GM12891 (cell line): ENCODE measurements around the gene RASA3.

ENCODE experiments used
- POLR2A ChIP-seq: IDR thresholded peaks from 2 replicates; pipeline ENCODE4 v1.6.1; 2011; ENCODE audit warnings: low read depth, low read length, control low read depth
- POLR2AphosphoS5 ChIP-seq: IDR thresholded peaks from 2 replicates; pipeline ENCODE4 v1.6.1; 2011; ENCODE audit warnings: low read depth, low read length, control low read depth
- POU2F2 ChIP-seq: IDR thresholded peaks from 2 replicates; pipeline ENCODE4 v1.6.1; 2011; ENCODE audit warnings: low read depth, mild to moderate bottlenecking, control low read depth, low read length, moderate library complexity
- TAF1 ChIP-seq: IDR thresholded peaks from 2 replicates; pipeline ENCODE4 v1.6.1; 2011; ENCODE audit warnings: low read depth, low read length, control low read depth

DNA sequence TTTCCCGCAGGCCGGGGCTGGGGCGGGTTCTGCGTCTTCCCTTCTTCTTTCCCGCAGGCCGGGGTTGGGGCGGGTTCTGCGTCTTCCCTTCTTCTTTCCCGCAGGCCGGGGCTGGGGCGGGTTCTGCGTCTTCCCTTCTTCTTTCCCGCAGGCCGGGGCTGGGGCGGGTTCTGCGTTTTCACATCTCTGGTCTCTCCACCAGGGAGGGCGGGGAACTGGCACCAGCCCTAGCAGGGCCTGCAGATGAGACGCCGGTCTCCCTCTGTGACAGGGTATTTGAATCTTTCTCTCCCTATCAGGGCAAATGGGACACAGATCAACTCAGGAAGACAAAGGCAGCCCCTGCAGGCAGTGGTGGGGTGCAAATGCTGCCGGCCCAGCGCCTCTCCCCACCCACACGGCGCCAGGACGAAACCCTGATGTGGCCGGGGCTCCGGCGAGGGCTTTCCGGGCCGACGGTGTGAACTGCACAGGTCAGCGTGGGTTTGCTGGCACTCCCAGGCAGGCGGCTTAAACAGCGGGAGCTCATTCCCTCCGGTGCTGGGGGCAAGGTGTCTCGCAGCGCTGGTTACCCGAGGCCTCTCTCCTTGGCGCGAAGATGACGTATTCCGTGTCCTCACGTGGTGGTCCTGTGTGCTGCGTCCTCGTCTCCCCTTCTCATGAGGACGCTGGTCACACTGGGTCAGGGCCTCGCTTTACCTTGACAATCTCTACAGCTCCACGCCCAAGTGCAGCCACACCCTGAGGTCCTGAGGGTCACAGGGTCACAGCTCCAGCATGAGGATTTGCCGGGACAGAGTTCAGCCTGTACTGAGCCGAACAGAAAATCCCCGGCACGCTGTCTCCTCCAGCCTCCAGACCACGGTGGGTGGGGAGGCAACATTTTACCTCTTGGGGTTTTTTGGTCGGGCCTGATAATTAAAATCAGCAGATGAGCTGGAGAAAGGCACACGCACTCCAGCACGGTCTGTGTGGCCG lies 157.8 kb downstream of the RASA3 start:
- TF ChIP-seq POLR2AphosphoS5 (no peak), POLR2A (no peak), POU2F2 (no peak), TAF1 (no peak)
